HEK293 (cell line): ENCODE measurements around the gene SAG.

Experiments
- FEZF1 ChIP-seq: fragments of 450-650 bp; formaldehyde crosslinking; IDR thresholded peaks from 2 replicates; pipeline ENCODE4 v1.5.1; 2016; ENCODE audit warnings: missing biosample characterization, missing genetic modification characterization
- KLF1 ChIP-seq: fragments of 450-650 bp; formaldehyde crosslinking; IDR thresholded peaks from 2 replicates; pipeline ENCODE4 v1.5.1; 2016; ENCODE audit warnings: missing biosample characterization, missing genetic modification characterization
- RBAK ChIP-seq: fragments of 450-650 bp; formaldehyde crosslinking; IDR thresholded peaks from 2 replicates; pipeline ENCODE4 v1.5.1; 2016; ENCODE audit warnings: missing biosample characterization, missing genetic modification characterization
- SETDB1 ChIP-seq: IDR thresholded peaks from one replicate; pipeline ENCODE4 v1.6.1; 2017; ENCODE audit warnings: mild to moderate bottlenecking, low read length, moderate library complexity, mixed read lengths; ENCODE audit not compliant: insufficient read length
- YY2 ChIP-seq: fragments of 450-650 bp; formaldehyde crosslinking; IDR thresholded peaks from 2 replicates; pipeline ENCODE4 v1.5.1; 2016; ENCODE audit warnings: missing biosample characterization, missing genetic modification characterization
- ZFP69B ChIP-seq: fragments of 450-650 bp; formaldehyde crosslinking; IDR thresholded peaks from 2 replicates; pipeline ENCODE4 v1.5.1; 2016; ENCODE audit warnings: missing biosample characterization, missing genetic modification characterization
- ZNF292 ChIP-seq: fragments of 450-650 bp; formaldehyde crosslinking; IDR thresholded peaks from 2 replicates; pipeline ENCODE4 v1.5.1; 2016; ENCODE audit warnings: low read depth, missing biosample characterization, missing genetic modification characterization, borderline replicate concordance
- ZNF433 ChIP-seq: fragments of 450-650 bp; formaldehyde crosslinking; IDR thresholded peaks from 2 replicates; pipeline ENCODE4 v1.5.1; 2016; ENCODE audit warnings: missing biosample characterization, missing genetic modification characterization, low read depth
- ZNF555 ChIP-seq: fragments of 450-650 bp; formaldehyde crosslinking; conservative IDR thresholded peaks from 2 replicates; pipeline ENCODE4 v1.5.1; 2017; ENCODE audit warnings: missing biosample characterization, mild to moderate bottlenecking, missing genetic modification characterization, inconsistent platforms
- ZNF660 ChIP-seq: fragments of 450-650 bp; IDR thresholded peaks from 2 replicates; pipeline ENCODE4 v1.5.1; 2018; ENCODE audit warnings: missing biosample characterization, mild to moderate bottlenecking, missing genetic modification characterization
- TF ChIP-seq, protein P1 (sequence below): fragments of 450-650 bp; formaldehyde crosslinking; IDR thresholded peaks from 2 replicates; pipeline ENCODE4 v1.5.1; 2016; ENCODE audit warnings: missing biosample characterization, missing genetic modification characterization
- TF ChIP-seq, protein P2 (sequence below): fragments of 450-650 bp; formaldehyde crosslinking; IDR thresholded peaks from 2 replicates; pipeline ENCODE4 v1.5.1; 2016; ENCODE audit warnings: missing biosample characterization, missing genetic modification characterization
- TF ChIP-seq, protein P3 (sequence below): fragments of 450-650 bp; formaldehyde crosslinking; IDR thresholded peaks from 2 replicates; pipeline ENCODE4 v1.5.1; 2017; ENCODE audit warnings: missing biosample characterization, missing genetic modification characterization
- TF ChIP-seq, protein P4 (sequence below): fragments of 450-650 bp; formaldehyde crosslinking; IDR thresholded peaks from 2 replicates; pipeline ENCODE4 v1.5.1; 2016; ENCODE audit warnings: missing biosample characterization, missing genetic modification characterization

- TF ChIP-seq, protein P1, sequence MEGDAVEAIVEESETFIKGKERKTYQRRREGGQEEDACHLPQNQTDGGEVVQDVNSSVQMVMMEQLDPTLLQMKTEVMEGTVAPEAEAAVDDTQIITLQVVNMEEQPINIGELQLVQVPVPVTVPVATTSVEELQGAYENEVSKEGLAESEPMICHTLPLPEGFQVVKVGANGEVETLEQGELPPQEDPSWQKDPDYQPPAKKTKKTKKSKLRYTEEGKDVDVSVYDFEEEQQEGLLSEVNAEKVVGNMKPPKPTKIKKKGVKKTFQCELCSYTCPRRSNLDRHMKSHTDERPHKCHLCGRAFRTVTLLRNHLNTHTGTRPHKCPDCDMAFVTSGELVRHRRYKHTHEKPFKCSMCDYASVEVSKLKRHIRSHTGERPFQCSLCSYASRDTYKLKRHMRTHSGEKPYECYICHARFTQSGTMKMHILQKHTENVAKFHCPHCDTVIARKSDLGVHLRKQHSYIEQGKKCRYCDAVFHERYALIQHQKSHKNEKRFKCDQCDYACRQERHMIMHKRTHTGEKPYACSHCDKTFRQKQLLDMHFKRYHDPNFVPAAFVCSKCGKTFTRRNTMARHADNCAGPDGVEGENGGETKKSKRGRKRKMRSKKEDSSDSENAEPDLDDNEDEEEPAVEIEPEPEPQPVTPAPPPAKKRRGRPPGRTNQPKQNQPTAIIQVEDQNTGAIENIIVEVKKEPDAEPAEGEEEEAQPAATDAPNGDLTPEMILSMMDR: no peak
- TF ChIP-seq ZNF660 (tag by site-specific recombination): no peak
- TF ChIP-seq, protein P2, sequence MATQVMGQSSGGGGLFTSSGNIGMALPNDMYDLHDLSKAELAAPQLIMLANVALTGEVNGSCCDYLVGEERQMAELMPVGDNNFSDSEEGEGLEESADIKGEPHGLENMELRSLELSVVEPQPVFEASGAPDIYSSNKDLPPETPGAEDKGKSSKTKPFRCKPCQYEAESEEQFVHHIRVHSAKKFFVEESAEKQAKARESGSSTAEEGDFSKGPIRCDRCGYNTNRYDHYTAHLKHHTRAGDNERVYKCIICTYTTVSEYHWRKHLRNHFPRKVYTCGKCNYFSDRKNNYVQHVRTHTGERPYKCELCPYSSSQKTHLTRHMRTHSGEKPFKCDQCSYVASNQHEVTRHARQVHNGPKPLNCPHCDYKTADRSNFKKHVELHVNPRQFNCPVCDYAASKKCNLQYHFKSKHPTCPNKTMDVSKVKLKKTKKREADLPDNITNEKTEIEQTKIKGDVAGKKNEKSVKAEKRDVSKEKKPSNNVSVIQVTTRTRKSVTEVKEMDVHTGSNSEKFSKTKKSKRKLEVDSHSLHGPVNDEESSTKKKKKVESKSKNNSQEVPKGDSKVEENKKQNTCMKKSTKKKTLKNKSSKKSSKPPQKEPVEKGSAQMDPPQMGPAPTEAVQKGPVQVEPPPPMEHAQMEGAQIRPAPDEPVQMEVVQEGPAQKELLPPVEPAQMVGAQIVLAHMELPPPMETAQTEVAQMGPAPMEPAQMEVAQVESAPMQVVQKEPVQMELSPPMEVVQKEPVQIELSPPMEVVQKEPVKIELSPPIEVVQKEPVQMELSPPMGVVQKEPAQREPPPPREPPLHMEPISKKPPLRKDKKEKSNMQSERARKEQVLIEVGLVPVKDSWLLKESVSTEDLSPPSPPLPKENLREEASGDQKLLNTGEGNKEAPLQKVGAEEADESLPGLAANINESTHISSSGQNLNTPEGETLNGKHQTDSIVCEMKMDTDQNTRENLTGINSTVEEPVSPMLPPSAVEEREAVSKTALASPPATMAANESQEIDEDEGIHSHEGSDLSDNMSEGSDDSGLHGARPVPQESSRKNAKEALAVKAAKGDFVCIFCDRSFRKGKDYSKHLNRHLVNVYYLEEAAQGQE (tag by site-specific recombination): no peak
- TF ChIP-seq ZNF433 (tag by site-specific recombination): no peak
- TF ChIP-seq KLF1 (tag by site-specific recombination): no peak
- TF ChIP-seq, protein P3, sequence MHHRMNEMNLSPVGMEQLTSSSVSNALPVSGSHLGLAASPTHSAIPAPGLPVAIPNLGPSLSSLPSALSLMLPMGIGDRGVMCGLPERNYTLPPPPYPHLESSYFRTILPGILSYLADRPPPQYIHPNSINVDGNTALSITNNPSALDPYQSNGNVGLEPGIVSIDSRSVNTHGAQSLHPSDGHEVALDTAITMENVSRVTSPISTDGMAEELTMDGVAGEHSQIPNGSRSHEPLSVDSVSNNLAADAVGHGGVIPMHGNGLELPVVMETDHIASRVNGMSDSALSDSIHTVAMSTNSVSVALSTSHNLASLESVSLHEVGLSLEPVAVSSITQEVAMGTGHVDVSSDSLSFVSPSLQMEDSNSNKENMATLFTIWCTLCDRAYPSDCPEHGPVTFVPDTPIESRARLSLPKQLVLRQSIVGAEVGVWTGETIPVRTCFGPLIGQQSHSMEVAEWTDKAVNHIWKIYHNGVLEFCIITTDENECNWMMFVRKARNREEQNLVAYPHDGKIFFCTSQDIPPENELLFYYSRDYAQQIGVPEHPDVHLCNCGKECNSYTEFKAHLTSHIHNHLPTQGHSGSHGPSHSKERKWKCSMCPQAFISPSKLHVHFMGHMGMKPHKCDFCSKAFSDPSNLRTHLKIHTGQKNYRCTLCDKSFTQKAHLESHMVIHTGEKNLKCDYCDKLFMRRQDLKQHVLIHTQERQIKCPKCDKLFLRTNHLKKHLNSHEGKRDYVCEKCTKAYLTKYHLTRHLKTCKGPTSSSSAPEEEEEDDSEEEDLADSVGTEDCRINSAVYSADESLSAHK (tag by site-specific recombination): no peak
- TF ChIP-seq ZFP69B (tag by site-specific recombination): no peak
- no peak for TF ChIP-seq SETDB1
- TF ChIP-seq ZNF555: no peak
- TF ChIP-seq, protein P4, sequence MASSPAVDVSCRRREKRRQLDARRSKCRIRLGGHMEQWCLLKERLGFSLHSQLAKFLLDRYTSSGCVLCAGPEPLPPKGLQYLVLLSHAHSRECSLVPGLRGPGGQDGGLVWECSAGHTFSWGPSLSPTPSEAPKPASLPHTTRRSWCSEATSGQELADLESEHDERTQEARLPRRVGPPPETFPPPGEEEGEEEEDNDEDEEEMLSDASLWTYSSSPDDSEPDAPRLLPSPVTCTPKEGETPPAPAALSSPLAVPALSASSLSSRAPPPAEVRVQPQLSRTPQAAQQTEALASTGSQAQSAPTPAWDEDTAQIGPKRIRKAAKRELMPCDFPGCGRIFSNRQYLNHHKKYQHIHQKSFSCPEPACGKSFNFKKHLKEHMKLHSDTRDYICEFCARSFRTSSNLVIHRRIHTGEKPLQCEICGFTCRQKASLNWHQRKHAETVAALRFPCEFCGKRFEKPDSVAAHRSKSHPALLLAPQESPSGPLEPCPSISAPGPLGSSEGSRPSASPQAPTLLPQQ (tag by site-specific recombination): no peak
- TF ChIP-seq ZNF292 (tag by site-specific recombination): no peak
- TF ChIP-seq RBAK (tag by site-specific recombination): no peak
- TF ChIP-seq YY2 (tag by site-specific recombination): no peak
- TF ChIP-seq FEZF1 (tag by site-specific recombination): no peak
Observed at GRCh38 chr2:233258211-233258610, 49.4 kb upstream of the SAG start.
